DOHH2 (cell line): Measurements from ENCODE around the gene OSBPL2.

ENCODE experiments used
- H3F3A ChIP-seq: fragments of 200-600 bp; sonication (generic), shearing (Covaris generic); 2 replicates; pipeline ENCODE4 v1.6.0; 2016; ENCODE audit warnings: antibody characterized with exemption, mild to moderate bottlenecking; ENCODE audit not compliant: control insufficient read depth, insufficient read depth
- H3K27ac ChIP-seq: fragments of 200-600 bp; sonication (generic); 2 replicates; pipeline ENCODE4 v1.5.1; 2014; ENCODE audit warnings: low read depth, mild to moderate bottlenecking, low read length, moderate library complexity
- H3K27me3 ChIP-seq: fragments of 200-600 bp; sonication (generic); 2 replicates; pipeline ENCODE4 v1.6.1; 2014; ENCODE audit warnings: mild to moderate bottlenecking, low read length, mixed read lengths; ENCODE audit not compliant: control insufficient read depth
- H3K36me3 ChIP-seq: fragments of 200-600 bp; sonication (generic); 2 replicates; pipeline ENCODE4 v1.6.1; 2014; ENCODE audit warnings: mild to moderate bottlenecking, low read length, moderate library complexity, mixed read lengths; ENCODE audit not compliant: control insufficient read depth
- H3K4me1 ChIP-seq: fragments of 200-600 bp; sonication (generic); 2 replicates; pipeline ENCODE4 v1.6.1; 2014; ENCODE audit warnings: mild to moderate bottlenecking, low read length, mixed read lengths; ENCODE audit not compliant: control insufficient read depth
- H3K4me2 ChIP-seq: fragments of 200-600 bp; sonication (generic); 2 replicates; pipeline ENCODE4 v1.6.0; 2014; ENCODE audit warnings: mild to moderate bottlenecking, low read length, moderate library complexity
- H3K4me3 ChIP-seq: fragments of 200-600 bp; sonication (generic); 2 replicates; pipeline ENCODE4 v1.5.1; 2014; ENCODE audit warnings: mild to moderate bottlenecking, low read length, mixed read lengths
- H3K79me2 ChIP-seq: fragments of 200-600 bp; sonication (generic); 2 replicates; pipeline ENCODE4 v1.6.1; 2014; ENCODE audit warnings: mild to moderate bottlenecking, low read length, mixed read lengths; ENCODE audit not compliant: control insufficient read depth
- H3K9me2 ChIP-seq: fragments of 200-600 bp; sonication (generic); replicated peaks from 2 replicates; pipeline ENCODE4 v1.6.1; 2014; ENCODE audit warnings: mild to moderate bottlenecking, low read length, mixed read lengths; ENCODE audit not compliant: control insufficient read depth
- H3K9me3 ChIP-seq: fragments of 200-600 bp; sonication (generic); 2 replicates; pipeline ENCODE4 v1.6.1; 2014; ENCODE audit warnings: antibody characterized with exemption, low read length, mixed read lengths; ENCODE audit not compliant: control insufficient read depth, insufficient read depth
- H4K20me1 ChIP-seq: fragments of 200-600 bp; sonication (generic); 2 replicates; pipeline ENCODE4 v1.6.0; 2014; ENCODE audit warnings: low read depth, mild to moderate bottlenecking, antibody characterized with exemption, low read length, moderate library complexity; ENCODE audit not compliant: control insufficient read depth, insufficient read depth
- CTCF ChIP-seq: fragments of 200-600 bp; sonication (generic); IDR thresholded peaks from one replicate; pipeline ENCODE4 v1.5.1; 2014; ENCODE audit warnings: antibody characterized with exemption, mild to moderate bottlenecking, low read depth, low read length; ENCODE audit not compliant: poor library complexity, severe bottlenecking
- EZH2phosphoT487 ChIP-seq: fragments of 200-600 bp; sonication (generic); IDR thresholded peaks from 2 replicates; pipeline ENCODE4 v1.6.1; 2017; ENCODE audit warnings: borderline replicate concordance, mild to moderate bottlenecking, antibody characterized with exemption, low read length, moderate library complexity, mixed read lengths

Gene OSBPL2

GRCh38 chr20:62227977-62228958 is 10.1 kb upstream of the OSBPL2 start:
- TF ChIP-seq EZH2phosphoT487 (no peak), CTCF (no peak)
- Histone ChIP-seq H3K4me3 (no peak overlapping the region), H3K27me3 (no peaks in the 10 kb centered on the region), H3K4me1 (no peaks in the 10 kb centered on the region), H3K36me3 (no peaks in the 10 kb centered on the region), H3K9me3 (no peaks in the 10 kb centered on the region; the same call in 1 of the 2 replicates), H4K20me1 (no peaks in the 10 kb centered on the region), H3K79me2 (no peaks in the 10 kb centered on the region), H3K4me2 (no peak overlapping the region), H3F3A (no peaks in the 10 kb centered on the region), H3K9me2 (no peaks in the 10 kb centered on the region), H3K27ac (no peak overlapping the region)

- H3F3A ChIP-seq, result no peaks in the 10 kb centered on the region
- TF ChIP-seq EZH2phosphoT487 (no peak), CTCF (no peak)
- no peak overlapping the region for H3K4me3 ChIP-seq
- no peaks in the 10 kb centered on the region for H3K79me2 ChIP-seq
- H3K27me3 ChIP-seq, result no peaks in the 10 kb centered on the region
- H3K36me3 ChIP-seq, result no peaks in the 10 kb centered on the region
- no peaks in the 10 kb centered on the region for H3K9me2 ChIP-seq
- no peaks in the 10 kb centered on the region; the same call in 1 of the 2 replicates for H3K9me3 ChIP-seq
- no peak overlapping the region for H3K4me2 ChIP-seq
- no peaks in the 10 kb centered on the region for H4K20me1 ChIP-seq
- no peaks in the 10 kb centered on the region for H3K4me1 ChIP-seq
- no peak overlapping the region for H3K27ac ChIP-seq
These were observed 9.3 kb upstream of the OSBPL2 start for GRCh38 chr20:62228982-62229545.

- Histone ChIP-seq H3K27me3 (no peaks in the 10 kb centered on the region), H3K4me3 (no peak overlapping the region), H3K36me3 (no peaks in the 10 kb centered on the region), H3F3A (no peaks in the 10 kb centered on the region), H3K4me1 (no peaks in the 10 kb centered on the region), H3K9me3 (no peaks in the 10 kb centered on the region; the same call in 1 of the 2 replicates), H3K4me2 (no peak overlapping the region), H3K27ac (no peak overlapping the region), H3K9me2 (no peaks in the 10 kb centered on the region), H4K20me1 (no peaks in the 10 kb centered on the region), H3K79me2 (no peaks in the 10 kb centered on the region)
- TF ChIP-seq CTCF (no peak), EZH2phosphoT487 (no peak)
These were observed 8.7 kb upstream of the OSBPL2 start for GRCh38 chr20:62229667-62230066.
